Small intestine (tissue), 7 donors: ENCODE data around the gene KANK2. TPM values are rescaled to one million over a fixed set of nuclear protein-coding genes. Genes with fewer than 3 reads are reported as not detected.
A peak's percentile ranks its signal among the peaks of the same experiment; 100 is the strongest.

Source experiments
- DNase-seq, 2 donors: peaks; one replicate each; pipeline versions ENCODE4 v3.0.0 to v3.0.0-alpha.2; 2013
- FAIRE-seq: peaks from 2 replicates; lab custom pipeline; 2012; peaks lifted over from hg19 to GRCh38; lab: Jason Lieb, UNC
- H3K27ac ChIP-seq, 3 donors: one replicate each; pipeline ENCODE4 v1.5.1; 2013; ENCODE audit warnings: low read length in 2 of 3, mild to moderate bottlenecking in 2 of 3, control low read depth in 1 of 3, inconsistent platforms in 1 of 3, low read depth in 1 of 3, moderate library complexity in 1 of 3
- H3K27me3 ChIP-seq, 3 donors: one replicate each; pipeline ENCODE4 v1.6.1; 2013; ENCODE audit warnings: low read length in 3 of 3, inconsistent platforms in 1 of 3; ENCODE audit not compliant: control insufficient read depth in 3 of 3, insufficient read depth in 3 of 3
- H3K36me3 ChIP-seq, 3 donors: one replicate each; pipeline ENCODE4 v1.6.1; 2013; ENCODE audit warnings: low read length in 3 of 3, inconsistent platforms in 1 of 3, low read depth in 1 of 3, mild to moderate bottlenecking in 1 of 3, moderate library complexity in 1 of 3; ENCODE audit not compliant: control insufficient read depth in 3 of 3, insufficient read depth in 2 of 3
- H3K4me1 ChIP-seq, 3 donors: one replicate each; pipeline ENCODE4 v1.6.1; 2013; ENCODE audit warnings: low read length in 2 of 3, inconsistent platforms in 1 of 3, low read depth in 1 of 3, mild to moderate bottlenecking in 1 of 3, moderate library complexity in 1 of 3; ENCODE audit not compliant: control insufficient read depth in 3 of 3, insufficient read depth in 2 of 3
- H3K4me3 ChIP-seq, 3 donors: one replicate each; pipeline ENCODE4 v1.5.1; 2013; ENCODE audit warnings: low read length in 3 of 3, control low read depth in 1 of 3, inconsistent platforms in 1 of 3, low read depth in 1 of 3, mild to moderate bottlenecking in 1 of 3, moderate library complexity in 1 of 3
- H3K9me3 ChIP-seq, 2 donors: one replicate each; pipeline ENCODE4 v1.6.1; 2013; ENCODE audit warnings: low read depth in 1 of 2, low read length in 1 of 2; ENCODE audit not compliant: control insufficient read depth in 2 of 2, insufficient read depth in 1 of 2
- WGBS, 3 donors: extraction: QIAGEN DNeasy Blood & Tissue Kit; methylation state at CpG; one replicate each; pipeline ENCODE4 v1.1.7; 2013; 5-methylcytosine and 5-hydroxymethylcytosine counted together
- polyA plus RNA-seq, 4 donors: library from polyadenylated mRNA; stranded (reverse) in 3 of 4; unstranded in 1 of 4; fragments of 200-250 nt in 3 of 4; fragments of 120-200 nt in 1 of 4; gene quantifications; one replicate each; pipeline versions ENCODE4 v1.2.1 to v1.2.3, GENCODE V29; 2013
- donor health status: healthy with polysubstance abuse.
- donor health status: control.
- donor health status: control.
- donor health status: Bipolar disorder and iron deficiency.
- donor health status: healthy.

The KANK2 gene
- polyA plus RNA-seq, 4 donors = 10.7 to 83.6 (median 45.5) TPM

DNA sequence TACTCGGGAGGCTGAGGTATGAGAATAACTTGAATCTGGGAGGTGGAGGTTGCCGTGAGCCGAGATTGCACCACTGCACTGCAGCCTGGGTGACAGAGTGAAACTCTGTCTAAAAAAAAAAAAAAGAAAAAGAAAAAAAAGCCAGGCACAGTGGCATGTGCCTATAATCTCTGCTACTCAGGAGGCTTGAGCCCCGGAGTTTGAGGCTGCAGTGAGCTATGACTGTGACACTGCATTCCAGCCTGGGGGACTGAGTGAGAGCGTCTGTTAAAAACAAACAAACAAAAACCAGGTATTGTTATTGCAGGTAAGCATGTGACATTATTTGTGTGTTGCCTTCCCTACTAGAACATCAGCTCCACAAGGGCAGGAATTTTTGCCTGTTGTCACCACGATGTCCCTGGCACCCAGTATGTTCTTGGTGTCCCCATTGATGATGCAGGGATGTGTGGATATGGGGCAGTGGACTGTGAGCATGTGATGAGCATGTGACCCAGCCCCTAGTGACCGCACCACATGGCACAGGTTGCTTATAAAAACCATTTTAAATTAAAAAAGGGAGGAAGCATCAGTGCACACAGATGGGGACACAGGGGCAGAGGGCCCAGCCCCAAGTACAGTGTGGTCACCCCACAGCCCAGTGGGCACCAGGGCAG, 1.6 kb upstream of the KANK2 start:
- 77 to 81% (median 79%) methylated on average over 7 of the region's 7 CpGs for WGBS, 3 donors
- Histone ChIP-seq H3K36me3 (peaks cover 0 to 69% (median 3%) of the 10 kb centered on the region in 3 donors), H3K4me3 (no peak overlapping the region), H3K27me3 (no peaks in the 10 kb centered on the region), H3K4me1 (peaks cover 0 to 6% (median 2%) of the 10 kb centered on the region in 3 donors), H3K9me3 (no peaks in the 10 kb centered on the region), H3K27ac (no peak overlapping the region)
- FAIRE-seq (no peak), DNase-seq (no peak)

DNA sequence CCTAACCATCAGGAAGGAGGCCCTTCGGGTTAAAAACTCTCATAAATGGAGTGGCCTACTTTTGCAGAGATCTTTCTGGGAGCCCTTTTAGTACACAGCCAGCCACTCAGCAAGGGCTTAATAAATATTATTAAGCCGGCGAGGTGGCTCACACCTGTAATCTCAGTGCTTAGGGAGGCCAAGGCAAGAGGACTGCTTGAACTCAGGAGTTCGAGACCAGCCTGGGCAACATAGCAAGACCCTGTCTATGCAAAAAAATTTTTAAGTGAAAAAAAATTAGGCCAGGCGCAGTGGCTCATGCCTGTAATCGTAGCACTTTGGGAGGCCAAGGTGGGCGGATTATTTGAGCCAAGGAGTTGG, 810 bp upstream of the KANK2 start:
- Histone ChIP-seq H3K27me3 (no peaks in the 10 kb centered on the region), H3K4me1 (peaks cover 0 to 5% (median 2%) of the 10 kb centered on the region in 3 donors), H3K36me3 (peaks cover 0 to 69% (median 3%) of the 10 kb centered on the region in 3 donors), H3K27ac (peak overlapping the region in 1 of 3 donors; percentile 48), H3K4me3 (peak overlapping the region in 2 of 3 donors; percentile 58 to 88), H3K9me3 (no peaks in the 10 kb centered on the region)
- 65 to 78% (median 66%) methylated on average over 7 of the region's 7 CpGs for WGBS, 3 donors
- no peak for DNase-seq
- no peak for FAIRE-seq

DNA sequence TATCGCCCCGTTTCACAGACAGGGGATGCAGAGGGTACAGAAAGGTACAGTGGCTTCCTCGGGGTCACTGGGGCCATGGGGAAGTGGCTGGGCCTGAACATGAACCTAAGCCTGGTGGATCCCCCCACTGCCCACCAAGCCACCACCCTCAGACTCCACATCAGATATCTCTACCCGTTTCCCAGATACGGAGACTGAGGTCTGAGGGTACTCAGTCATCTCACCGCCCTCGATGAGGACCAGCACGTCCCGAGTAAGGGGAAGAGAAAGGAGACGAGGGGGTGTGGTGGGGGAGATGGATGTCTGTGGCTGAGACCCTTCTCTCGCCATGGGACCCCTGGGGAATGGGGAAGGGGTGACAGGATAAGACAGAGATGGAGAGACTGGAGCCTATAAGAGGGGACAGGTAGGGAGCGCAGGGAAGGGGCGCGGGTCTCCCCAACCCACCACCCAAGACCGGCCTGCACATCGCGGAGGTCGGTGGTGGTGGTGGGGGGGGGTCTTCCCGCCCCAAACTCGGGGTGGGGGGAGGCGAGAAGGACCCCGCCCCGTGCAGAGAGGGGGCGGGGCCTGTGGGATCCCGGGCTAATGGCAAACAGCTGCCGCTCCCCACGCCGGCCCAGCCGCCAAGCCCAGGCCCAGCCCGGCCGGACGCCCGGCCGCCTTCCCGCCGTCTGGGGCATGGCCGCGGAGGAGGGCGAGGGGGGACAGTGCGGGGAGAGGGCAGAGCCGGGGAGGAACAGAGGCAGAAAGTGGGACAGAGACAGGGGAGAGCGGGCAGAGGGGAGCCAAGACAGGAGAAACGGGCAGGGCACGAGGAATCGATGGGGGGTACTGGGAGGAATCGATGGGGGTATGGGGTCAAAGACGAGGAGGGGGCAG, 698 bp downstream of the KANK2 start:
- peaks cover 0 to 68% (median 3%) of the 10 kb centered on the region in 3 donors for H3K36me3 ChIP-seq
- H3K9me3 ChIP-seq = no peaks in the 10 kb centered on the region
- WGBS, 3 donors = 13 to 24% (median 21%) methylated on average over 31 to 47 of the region's 47 CpGs
- no peaks in the 10 kb centered on the region for H3K27me3 ChIP-seq
- DNase-seq = peak; percentile 9 to 46
- peak overlapping the region in 2 of 3 donors; percentile 41 to 73 for H3K27ac ChIP-seq
- H3K4me1 ChIP-seq = peaks cover 0 to 2% (median 2%) of the 10 kb centered on the region in 3 donors
- peak overlapping the region; percentile 12 to 88 (median 58) for H3K4me3 ChIP-seq
- no peak for FAIRE-seq

DNA sequence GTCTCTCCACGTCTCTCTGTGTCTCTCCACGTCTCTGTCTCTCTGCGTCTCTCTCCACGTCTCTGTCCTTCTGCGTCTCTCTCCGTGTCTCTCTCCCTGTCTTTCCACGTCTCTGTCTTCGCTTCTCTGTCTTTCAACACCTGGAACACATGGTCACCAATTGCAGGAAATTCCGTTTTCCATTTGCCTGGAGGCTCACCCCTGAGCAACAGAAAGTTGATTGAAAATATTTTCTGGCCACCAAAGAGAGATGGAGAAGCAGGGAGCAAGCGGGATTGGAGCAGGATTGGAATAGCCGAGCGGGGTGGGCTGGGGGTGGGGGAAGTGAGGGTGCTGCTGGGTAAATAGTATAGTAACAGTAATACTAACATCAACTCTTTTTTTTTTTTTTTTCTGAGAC, 1.7 kb downstream of the KANK2 start:
- FAIRE-seq = no peak
- WGBS, 3 donors = 63 to 89% (median 80%) methylated on average over 12 of the region's 12 CpGs
- Histone ChIP-seq H3K36me3 (peaks cover 0 to 64% (median 0%) of the 10 kb centered on the region in 3 donors), H3K9me3 (no peaks in the 10 kb centered on the region), H3K27ac (peak overlapping the region in 2 of 3 donors; percentile 5 to 56), H3K4me1 (peaks cover 0 to 2% (median 2%) of the 10 kb centered on the region in 3 donors), H3K27me3 (no peaks in the 10 kb centered on the region), H3K4me3 (peak overlapping the region in 1 of 3 donors; percentile 22)
- no peak for DNase-seq

DNA sequence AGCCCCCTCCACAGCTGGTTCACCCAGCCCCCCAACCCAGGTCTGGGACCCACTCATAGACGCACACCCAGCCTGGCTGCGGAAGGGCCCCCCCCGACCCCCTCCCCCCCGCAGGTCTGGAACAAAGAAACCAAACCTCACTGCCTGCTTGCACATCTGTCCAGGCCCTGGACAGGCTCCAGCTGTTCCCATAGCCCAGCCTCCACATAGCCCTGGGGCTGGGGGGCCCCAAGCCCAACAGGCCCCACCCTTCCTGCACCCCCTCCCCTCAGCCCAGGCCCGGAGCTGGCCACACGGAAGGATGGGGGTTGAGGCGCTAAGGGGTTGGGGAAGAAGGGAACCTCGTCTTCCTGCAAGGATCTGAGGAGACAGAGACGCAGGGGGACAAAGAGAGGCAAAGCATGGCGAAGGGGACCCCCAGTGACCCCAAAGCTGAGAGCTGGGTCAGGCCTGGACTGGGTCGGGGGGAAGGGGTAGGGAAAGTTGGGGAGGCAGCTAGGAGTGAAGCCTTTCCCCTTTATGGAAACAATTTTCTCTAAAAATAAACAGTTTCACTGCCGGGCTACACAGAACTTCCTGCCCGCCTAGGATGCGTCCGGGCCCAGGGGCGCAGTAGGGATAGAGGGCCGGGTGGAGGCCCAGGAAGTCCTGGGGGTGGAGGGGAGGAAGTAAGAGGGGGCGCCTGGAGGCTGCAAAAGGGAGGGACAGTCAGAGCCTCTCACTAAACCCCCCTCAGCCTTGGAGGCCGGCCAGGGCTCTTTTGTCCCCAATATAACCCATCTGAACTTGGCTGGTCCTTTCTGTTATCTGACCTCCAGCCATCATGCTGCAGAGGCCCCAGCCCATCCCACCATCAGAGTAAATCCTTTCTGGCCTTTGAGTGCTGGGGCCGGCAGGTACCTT, 2.4 kb downstream of the KANK2 start:
- Histone ChIP-seq H3K4me3 (peak overlapping the region in 1 of 3 donors; percentile 27), H3K9me3 (no peaks in the 10 kb centered on the region), H3K27me3 (no peaks in the 10 kb centered on the region), H3K4me1 (peaks cover 0 to 4% (median 2%) of the 10 kb centered on the region in 3 donors), H3K36me3 (peaks cover 0 to 62% (median 0%) of the 10 kb centered on the region in 3 donors), H3K27ac (peak overlapping the region in 2 of 3 donors; percentile 56 to 69)
- DNase-seq (peak in 1 of 2 donors; percentile 20), FAIRE-seq (no peak)
- 29 to 66% (median 56%) methylated on average over 16 to 20 of the region's 20 CpGs for WGBS, 3 donors

DNA sequence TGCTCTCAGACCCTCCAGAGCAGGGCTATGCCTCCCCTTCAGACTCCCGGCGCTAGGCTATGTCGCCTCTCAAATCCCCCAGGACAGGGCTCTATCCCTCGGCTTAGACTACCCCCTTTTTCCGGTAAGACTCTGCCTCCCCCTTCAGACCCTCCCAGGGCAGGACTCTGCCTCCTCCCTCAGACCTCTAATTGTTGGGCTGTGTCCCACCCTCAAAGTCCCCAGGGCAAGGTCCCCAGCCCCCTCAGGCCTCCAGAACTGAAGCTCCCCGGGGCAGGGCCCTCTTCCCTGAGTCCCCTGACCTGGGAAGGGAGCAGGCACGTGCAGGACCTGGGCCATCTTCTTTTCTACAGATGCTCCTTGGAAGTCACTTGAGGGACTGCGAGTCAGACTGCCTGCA, 3.2 kb downstream of the KANK2 start:
- H3K4me1 ChIP-seq = peaks cover 0 to 6% (median 2%) of the 10 kb centered on the region in 3 donors
- H3K27me3 ChIP-seq = no peaks in the 10 kb centered on the region
- H3K27ac ChIP-seq = peak overlapping the region in 2 of 3 donors; percentile 45 to 69
- WGBS, 3 donors = 72 to 89% (median 87%) methylated on average over 8 of the region's 8 CpGs
- DNase-seq = no peak
- no peak for FAIRE-seq
- H3K36me3 ChIP-seq = peaks cover 0 to 60% (median 0%) of the 10 kb centered on the region in 3 donors
- H3K4me3 ChIP-seq = peak overlapping the region in 1 of 3 donors; percentile 27
- H3K9me3 ChIP-seq = no peaks in the 10 kb centered on the region

DNA sequence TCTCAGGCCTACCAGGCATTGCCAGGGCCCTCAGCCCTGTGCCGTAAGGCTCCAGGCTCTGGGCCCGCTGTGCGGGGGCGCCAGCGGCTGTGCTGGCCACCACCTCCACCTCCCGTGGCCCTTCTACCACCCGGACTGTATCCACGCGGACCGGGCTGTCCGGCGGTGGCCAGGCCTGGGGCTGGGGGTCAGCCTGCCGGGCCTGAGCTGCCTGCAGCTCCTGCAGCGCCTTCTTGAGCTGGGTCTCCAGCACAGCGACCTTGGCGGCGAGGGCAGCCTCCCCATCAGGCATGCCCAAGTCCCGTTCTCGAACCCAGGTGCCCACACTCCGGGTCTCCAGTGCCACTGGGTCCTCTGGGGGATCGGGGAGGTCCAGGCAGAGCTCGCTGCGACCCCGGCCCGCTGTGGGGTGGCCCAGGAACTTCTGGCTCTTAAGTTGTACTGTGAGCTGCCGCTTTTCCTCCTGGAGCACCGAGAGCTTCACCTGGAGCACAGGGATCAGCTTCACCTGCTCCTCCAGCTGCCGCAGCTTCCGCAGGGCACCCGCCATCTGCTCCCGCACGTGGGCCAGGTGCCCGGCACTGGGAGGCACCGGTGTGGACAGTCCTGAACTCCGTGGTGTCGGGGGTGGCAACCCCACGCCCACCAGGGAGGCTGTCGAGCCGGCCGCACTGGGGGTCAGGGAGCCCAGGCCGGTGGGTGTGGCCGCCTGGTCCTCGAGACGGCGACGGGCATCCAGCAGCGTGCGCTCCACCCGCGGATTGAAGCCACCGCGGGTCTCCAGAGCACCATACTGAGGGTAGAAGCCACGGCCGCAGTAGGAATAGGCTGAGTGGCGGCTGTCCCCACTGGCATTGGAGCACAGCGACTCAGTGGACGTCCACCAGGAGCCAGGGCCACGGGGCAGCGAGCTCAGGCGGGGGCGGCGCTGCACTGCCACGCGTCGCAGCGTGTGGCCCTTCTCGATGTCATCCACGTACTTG, 4.1 kb downstream of the KANK2 start:
- no peak for DNase-seq
- Histone ChIP-seq H3K36me3 (peaks cover 0 to 64% (median 0%) of the 10 kb centered on the region in 3 donors), H3K27ac (no peak overlapping the region), H3K4me1 (peaks cover 0 to 6% (median 2%) of the 10 kb centered on the region in 3 donors), H3K27me3 (no peaks in the 10 kb centered on the region), H3K9me3 (no peaks in the 10 kb centered on the region), H3K4me3 (no peak overlapping the region)
- no peak for FAIRE-seq
- WGBS, 3 donors = 90 to 95% (median 95%) methylated on average over 53 to 68 of the region's 68 CpGs
